Neuronal stem cell (in vitro differentiated cells): Measurements from ENCODE around the gene GPR32.

Experiments
- DNase-seq: peaks from one replicate; pipeline ENCODE4 v3.0.0-alpha.2; 2013; ENCODE audit warnings: low spot score
- H2AFZ ChIP-seq: one replicate; pipeline ENCODE4 v1.6.1; 2013; ENCODE audit warnings: mild to moderate bottlenecking, low read length, inconsistent platforms
- H2AK5ac ChIP-seq: 2 replicates; pipeline ENCODE4 v1.6.1; 2013; ENCODE audit warnings: low read depth, mild to moderate bottlenecking, inconsistent platforms, low read length, moderate library complexity, mixed read lengths
- H2BK120ac ChIP-seq: 2 replicates; pipeline ENCODE4 v1.6.1; 2013; ENCODE audit warnings: low read depth, mild to moderate bottlenecking, inconsistent platforms, low read length, moderate library complexity, mixed read lengths
- H2BK12ac ChIP-seq: one replicate; pipeline ENCODE4 v1.6.1; 2013; ENCODE audit warnings: low read length, inconsistent platforms
- H2BK15ac ChIP-seq: 2 replicates; pipeline ENCODE4 v1.6.1; 2013; ENCODE audit warnings: mild to moderate bottlenecking, low read length, inconsistent platforms, mixed read lengths
- H2BK5ac ChIP-seq: one replicate; pipeline ENCODE4 v1.6.1; 2013; ENCODE audit warnings: inconsistent platforms, mild to moderate bottlenecking, low read length, moderate library complexity
- H3K14ac ChIP-seq: one replicate; pipeline ENCODE4 v1.6.1; 2013; ENCODE audit warnings: low read length, inconsistent platforms
- H3K18ac ChIP-seq: 2 replicates; pipeline ENCODE4 v1.6.1; 2013; ENCODE audit warnings: low read length, inconsistent platforms
- H3K23ac ChIP-seq: 2 replicates; pipeline ENCODE4 v1.6.1; 2013; ENCODE audit warnings: low read depth, mild to moderate bottlenecking, mixed read lengths, low read length, inconsistent platforms; ENCODE audit not compliant: poor library complexity
- H3K27ac ChIP-seq: replicated peaks from 3 replicates; pipeline ENCODE4 v1.5.1; 2013; ENCODE audit warnings: low read length, inconsistent platforms
- H3K27me3 ChIP-seq, 3 experiments: 2 replicates each; pipeline ENCODE4 v1.6.1; 2013; ENCODE audit warnings: low read length in 3 of 3, mild to moderate bottlenecking in 2 of 3, inconsistent platforms in 1 of 3, low read depth in 1 of 3, mixed read lengths in 1 of 3, moderate library complexity in 1 of 3; ENCODE audit not compliant: control insufficient read depth in 3 of 3, insufficient read depth in 3 of 3
- H3K36me3 ChIP-seq, 2 donors: replicated peaks in 1 of 2; 2 replicates each; pipeline ENCODE4 v1.6.1; 2013; ENCODE audit warnings: low read length in 2 of 2; ENCODE audit not compliant: control insufficient read depth in 2 of 2, insufficient read depth in 2 of 2
- H3K4ac ChIP-seq: 2 replicates; pipeline ENCODE4 v1.6.1; 2013; ENCODE audit warnings: inconsistent platforms, mild to moderate bottlenecking, low read length, moderate library complexity
- H3K4me1 ChIP-seq, 2 donors: 1 replicate in 1 of 2; 2 replicates in 1 of 2; pipeline ENCODE4 v1.6.1; 2013; ENCODE audit warnings: low read length in 2 of 2, low read depth in 1 of 2; ENCODE audit not compliant: control insufficient read depth in 2 of 2, insufficient read depth in 1 of 2
- H3K4me2 ChIP-seq: one replicate; pipeline ENCODE4 v1.6.1; 2013; ENCODE audit warnings: mild to moderate bottlenecking, low read length, inconsistent platforms; ENCODE audit not compliant: insufficient read depth, poor library complexity, severe bottlenecking
- H3K4me3 ChIP-seq, 2 donors: 2 replicates each; pipeline ENCODE4 v1.5.1; 2013; ENCODE audit warnings: low read length in 2 of 2, mild to moderate bottlenecking in 2 of 2, inconsistent platforms in 1 of 2, moderate library complexity in 1 of 2
- H3K79me1 ChIP-seq: one replicate; pipeline ENCODE4 v1.6.1; 2013; ENCODE audit warnings: low read depth, mild to moderate bottlenecking, inconsistent platforms, low read length, moderate library complexity
- H3K9ac ChIP-seq: one replicate; pipeline ENCODE4 v1.6.1; 2013; ENCODE audit warnings: mild to moderate bottlenecking, low read depth, low read length, inconsistent platforms; ENCODE audit not compliant: poor library complexity
- H3K9me3 ChIP-seq, 2 donors: replicated peaks in 1 of 2; 2 replicates each; pipeline versions ENCODE3 to v1.6.1; 2013; ENCODE audit warnings: low read length in 2 of 2, mild to moderate bottlenecking in 2 of 2, inconsistent platforms in 1 of 2, low read depth in 1 of 2, mixed read lengths in 1 of 2, moderate library complexity in 1 of 2; ENCODE audit not compliant: control insufficient read depth in 2 of 2, insufficient read depth in 1 of 2
- H4K8ac ChIP-seq: one replicate; pipeline ENCODE4 v1.6.1; 2013; ENCODE audit warnings: low read depth, mild to moderate bottlenecking, inconsistent platforms, low read length, moderate library complexity
- H4K91ac ChIP-seq: one replicate; pipeline ENCODE4 v1.6.1; 2013; ENCODE audit warnings: low read length, low read depth, mild to moderate bottlenecking, inconsistent platforms; ENCODE audit not compliant: poor library complexity
- WGBS, 2 donors: extraction: QIAGEN DNeasy Blood & Tissue Kit; methylation state at CpG; one replicate each; pipeline ENCODE4 v1.1.7; 2013; ENCODE audit warnings: missing lambda C conversion rate in 2 of 2, mixed read lengths in 1 of 2; ENCODE audit not compliant: insufficient read length in 2 of 2, insufficient replicate concordance in 1 of 2; ENCODE audit errors: extremely low coverage in 2 of 2; 5-methylcytosine and 5-hydroxymethylcytosine counted together

Gene GPR32

GRCh38 chr19:50739132-50739913 is 30.9 kb upstream of the GPR32 start:
- Histone ChIP-seq H3K4ac (no peak overlapping the region), H3K14ac (no peak overlapping the region)
- WGBS, 2 donors: no CpG with 5 or more reads among the region's 23 CpGs

GRCh38 chr19:50739914-50740426 is 30.3 kb upstream of the GPR32 start:
- H3K18ac ChIP-seq: no peak overlapping the region
- peaks cover 0 to 2% of the 10 kb centered on the region in 2 donors for H3K4me1 ChIP-seq
- H2BK5ac ChIP-seq: no peak overlapping the region
- H3K9me3 ChIP-seq: no peaks in the 10 kb centered on the region
- H3K23ac ChIP-seq: no peak overlapping the region
- H3K79me1 ChIP-seq: no peaks in the 10 kb centered on the region
- peaks cover 0 to 24% (median 3%) of the 10 kb centered on the region in 3 experiments for H3K27me3 ChIP-seq
- H3K4me2 ChIP-seq: no peak overlapping the region
- H2AFZ ChIP-seq: no peak overlapping the region
- H2BK12ac ChIP-seq: no peak overlapping the region
- no peak overlapping the region for H3K4ac ChIP-seq
- H3K36me3 ChIP-seq: no peaks in the 10 kb centered on the region
- no peak overlapping the region for H3K14ac ChIP-seq
- no peak overlapping the region for H4K91ac ChIP-seq
- H3K9ac ChIP-seq: no peak overlapping the region
- H3K27ac ChIP-seq: no peak overlapping the region
- H4K8ac ChIP-seq: no peak overlapping the region
- no peak for DNase-seq
- no peak overlapping the region for H2BK15ac ChIP-seq
- H2BK120ac ChIP-seq: no peak overlapping the region
- no peak overlapping the region for H2AK5ac ChIP-seq
- no peak overlapping the region for H3K4me3 ChIP-seq
- 100% methylated on average over 3 of the region's 11 CpGs; no CpG with 5 or more reads in 1 of the 2 donors for WGBS, 2 donors

More at GRCh38 chr19:50739132-50739913, 30.9 kb upstream of the GPR32 start:
- Histone ChIP-seq H2BK15ac (no peak overlapping the region), H2AK5ac (no peak overlapping the region), H3K27me3 (peaks cover 0 to 24% (median 3%) of the 10 kb centered on the region in 3 experiments), H4K91ac (no peak overlapping the region), H3K4me3 (peak overlapping the region in 1 of 2 donors; percentile 10), H3K36me3 (no peaks in the 10 kb centered on the region), H3K18ac (no peak overlapping the region), H4K8ac (no peak overlapping the region), H3K23ac (no peak overlapping the region), H3K79me1 (no peaks in the 10 kb centered on the region), H2BK120ac (no peak overlapping the region), H2AFZ (no peak overlapping the region), H2BK5ac (no peak overlapping the region), H2BK12ac (no peak overlapping the region), H3K27ac (no peak overlapping the region), H3K4me1 (peaks cover 0 to 2% of the 10 kb centered on the region in 2 donors), H3K4me2 (no peak overlapping the region), H3K9me3 (no peaks in the 10 kb centered on the region), H3K9ac (no peak overlapping the region)
- no peak for DNase-seq

GRCh38 chr19:50741179-50741933 is 28.9 kb upstream of the GPR32 start:
- Histone ChIP-seq H2BK12ac (no peak overlapping the region), H4K8ac (no peak overlapping the region), H3K14ac (no peak overlapping the region), H3K27me3 (peaks cover 0 to 18% (median 3%) of the 10 kb centered on the region in 3 experiments), H2AFZ (no peak overlapping the region), H2BK15ac (no peak overlapping the region), H3K4me1 (peaks cover 0 to 2% of the 10 kb centered on the region in 2 donors), H3K9me3 (no peaks in the 10 kb centered on the region), H3K4me3 (no peak overlapping the region), H2BK5ac (no peak overlapping the region), H3K9ac (no peak overlapping the region), H3K27ac (no peak overlapping the region), H4K91ac (no peak overlapping the region), H3K23ac (no peak overlapping the region), H3K79me1 (no peaks in the 10 kb centered on the region), H2BK120ac (no peak overlapping the region), H3K4me2 (no peak overlapping the region), H3K18ac (no peak overlapping the region), H3K4ac (no peak overlapping the region), H2AK5ac (no peak overlapping the region), H3K36me3 (no peaks in the 10 kb centered on the region)
- no CpG with 5 or more reads among the region's 18 CpGs for WGBS, 2 donors
- DNase-seq: no peak

- Histone ChIP-seq H3K27ac (no peak overlapping the region), H3K79me1 (no peaks in the 10 kb centered on the region), H4K8ac (no peak overlapping the region), H3K4me2 (no peak overlapping the region), H2BK15ac (no peak overlapping the region), H3K14ac (no peak overlapping the region), H3K23ac (no peak overlapping the region), H3K9ac (no peak overlapping the region), H2BK5ac (no peak overlapping the region), H3K27me3 (peaks cover 0 to 3% (median 3%) of the 10 kb centered on the region in 3 experiments), H3K9me3 (no peaks in the 10 kb centered on the region), H2BK12ac (no peak overlapping the region), H3K4me1 (peaks cover 0 to 2% of the 10 kb centered on the region in 2 donors), H3K4ac (no peak overlapping the region), H3K4me3 (no peak overlapping the region), H2AK5ac (no peak overlapping the region), H3K36me3 (no peaks in the 10 kb centered on the region), H2BK120ac (no peak overlapping the region), H2AFZ (no peak overlapping the region), H3K18ac (no peak overlapping the region), H4K91ac (no peak overlapping the region)
- WGBS, 2 donors: no CpG with 5 or more reads among the region's 6 CpGs
- no peak for DNase-seq
These were observed 26.7 kb upstream of the GPR32 start for GRCh38 chr19:50743537-50743936.
